Measurements from ENCODE around the gene CENPO.

DNA sequence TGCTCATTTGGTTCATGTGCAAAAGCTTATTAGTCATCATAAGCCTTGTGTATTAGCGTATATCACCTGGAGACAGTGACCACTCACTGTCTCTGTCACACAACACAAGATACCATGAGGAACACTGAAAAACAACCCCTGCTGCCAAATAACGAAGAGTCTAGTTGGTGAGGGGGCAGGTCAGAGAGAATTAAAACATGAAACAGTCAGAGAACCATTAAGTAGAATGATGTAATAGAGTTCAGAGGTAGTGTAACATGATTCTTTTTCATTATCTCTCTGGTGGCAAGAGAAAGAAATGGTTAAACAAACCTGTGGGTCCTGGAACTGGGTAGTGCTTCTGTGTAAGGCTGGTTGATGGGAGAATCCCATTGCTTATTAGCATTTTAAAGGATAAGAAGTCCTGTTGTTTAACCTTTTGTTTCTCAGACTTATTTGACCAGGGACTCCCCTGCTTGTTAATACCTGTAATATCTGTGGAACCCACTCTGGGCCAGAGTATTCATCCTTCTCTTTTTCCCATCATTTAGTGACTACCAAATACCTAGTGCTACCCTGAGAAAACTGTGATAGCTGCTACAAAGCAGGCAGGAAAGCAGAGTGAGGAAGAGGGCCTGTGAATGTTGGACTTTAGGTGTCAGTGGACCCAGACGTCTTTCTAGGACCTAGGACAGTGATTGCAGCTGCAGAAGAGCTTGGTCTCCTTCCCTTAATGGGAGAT is 38.1 kb upstream of the CENPO start:
- TF ChIP-seq CTCF (IDR thresholded peaks at IDR 0.05) (no peak), POLR2A (IDR thresholded peaks at IDR 0.05) (no peak)

All from transverse colon (tissue), 3 donors.